22Rv1 (cell line): ENCODE measurements around the gene UNC5CL.

Source experiments
- H3K27ac ChIP-seq: fragments of 450-650 bp; 2 replicates; pipeline ENCODE4 v1.5.1; 2017
- CTCF ChIP-seq: fragments of 450-650 bp; IDR thresholded peaks from 2 replicates; pipeline ENCODE4 v1.5.1; 2017; ENCODE audit warnings: mild to moderate bottlenecking
- ZFX ChIP-seq: fragments of 450-650 bp; IDR thresholded peaks from 2 replicates; pipeline ENCODE4 v1.6.1; 2017; ENCODE audit warnings: antibody characterized with exemption, borderline replicate concordance

The UNC5CL gene

DNA sequence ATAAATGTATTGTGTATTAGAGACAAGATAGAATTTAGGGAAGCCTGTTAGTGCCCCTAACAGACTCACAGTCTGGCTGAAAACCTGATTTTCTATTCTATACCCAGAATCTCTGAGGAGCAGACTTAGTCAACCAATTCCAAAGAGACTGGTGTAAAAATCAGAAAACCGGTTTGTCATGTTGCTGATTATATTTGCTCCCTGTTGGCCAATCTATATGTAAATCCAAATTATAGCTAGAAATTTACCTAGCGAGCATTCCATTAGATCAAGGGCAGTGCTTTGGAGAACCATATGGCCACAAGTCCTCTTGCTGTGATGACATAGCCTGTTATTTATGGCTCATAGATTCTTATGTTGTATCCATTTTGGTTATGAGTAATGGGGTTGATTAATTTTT lies 38.5 kb upstream of the UNC5CL start:
- H3K27ac ChIP-seq, result no peak overlapping the region
- TF ChIP-seq CTCF (no peak), ZFX (no peak)

- TF ChIP-seq CTCF (no peak), ZFX (no peak)
- H3K27ac ChIP-seq, result peak overlapping the region; percentile 99
Measured at GRCh38 chr6:41075651-41076626, 36.9 kb upstream of the UNC5CL start.

DNA sequence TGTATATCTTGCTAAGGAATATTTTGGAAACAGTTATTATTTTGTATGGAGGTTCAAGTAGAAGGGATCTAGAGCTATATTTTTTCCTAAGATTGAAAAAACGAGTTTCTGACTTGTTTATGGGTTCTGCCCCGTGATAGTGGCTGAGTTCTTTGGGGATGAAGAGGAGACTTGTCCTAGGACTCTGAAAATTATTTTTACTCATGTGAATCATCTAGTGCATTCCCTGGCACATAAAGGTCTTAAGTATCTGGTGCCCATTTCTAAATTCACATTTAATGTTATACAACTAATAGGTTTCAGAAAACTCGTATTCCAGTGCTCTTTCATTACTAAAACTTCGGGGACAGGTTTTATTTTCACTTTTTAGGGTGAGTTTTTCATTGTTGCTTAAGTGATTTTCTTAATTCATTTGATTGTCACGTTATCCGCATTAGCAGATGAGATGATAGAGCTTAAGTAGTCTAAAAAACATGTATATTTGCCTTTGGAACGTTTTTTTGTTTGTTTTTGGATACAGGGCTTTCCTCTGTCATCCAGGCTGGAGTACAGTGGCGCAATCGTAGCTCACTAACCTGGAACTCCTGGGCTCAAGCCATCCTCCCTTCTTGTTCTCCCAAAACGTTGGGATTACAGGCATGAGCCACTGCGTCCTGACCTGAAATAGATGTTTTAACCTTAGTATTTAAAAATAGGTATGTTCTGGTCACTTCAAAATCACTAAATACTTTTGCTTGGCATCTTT lies 35.8 kb upstream of the UNC5CL start:
- peak overlapping the region; percentile 99 for H3K27ac ChIP-seq

DNA sequence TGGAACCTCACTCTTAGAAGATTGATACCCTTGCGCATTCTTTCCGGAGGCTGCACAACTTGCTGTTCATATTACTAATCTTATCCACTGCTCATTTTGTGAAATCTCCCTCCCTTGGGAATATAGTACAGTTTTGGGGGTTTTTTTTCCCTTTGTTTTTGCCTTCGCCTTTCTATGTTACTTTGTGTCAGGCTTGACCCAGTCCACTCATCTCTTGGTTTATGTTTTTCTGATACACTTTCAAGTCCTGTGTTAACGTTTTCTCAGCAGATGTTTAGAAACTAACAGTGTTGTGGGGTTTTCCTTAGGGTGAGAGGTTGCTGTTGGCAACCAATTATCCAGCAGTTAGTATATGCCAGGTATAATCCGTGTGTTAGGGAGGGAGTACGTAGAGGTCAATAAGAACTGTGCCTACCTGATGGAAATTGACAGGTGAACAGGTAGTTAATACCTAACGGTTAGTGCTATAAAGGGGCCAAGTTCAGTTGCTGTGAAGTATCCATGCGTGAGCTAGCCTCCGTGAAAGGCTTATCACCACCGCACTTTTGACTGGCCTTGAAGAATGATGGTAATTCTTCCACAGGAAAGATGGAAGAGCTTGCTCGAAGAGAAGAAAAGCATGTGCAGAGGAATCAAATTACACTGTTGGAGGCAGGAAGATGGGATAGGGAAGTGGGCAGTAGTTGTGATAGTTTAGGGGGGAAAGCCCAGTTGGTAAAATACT lies 35.1 kb upstream of the UNC5CL start:
- TF ChIP-seq CTCF (no peak), ZFX (no peak)
- peak overlapping the region; percentile 99 for H3K27ac ChIP-seq

More for the DNA sequence above, 35.8 kb upstream of the UNC5CL start:
- TF ChIP-seq ZFX (no peak), CTCF (no peak)

DNA sequence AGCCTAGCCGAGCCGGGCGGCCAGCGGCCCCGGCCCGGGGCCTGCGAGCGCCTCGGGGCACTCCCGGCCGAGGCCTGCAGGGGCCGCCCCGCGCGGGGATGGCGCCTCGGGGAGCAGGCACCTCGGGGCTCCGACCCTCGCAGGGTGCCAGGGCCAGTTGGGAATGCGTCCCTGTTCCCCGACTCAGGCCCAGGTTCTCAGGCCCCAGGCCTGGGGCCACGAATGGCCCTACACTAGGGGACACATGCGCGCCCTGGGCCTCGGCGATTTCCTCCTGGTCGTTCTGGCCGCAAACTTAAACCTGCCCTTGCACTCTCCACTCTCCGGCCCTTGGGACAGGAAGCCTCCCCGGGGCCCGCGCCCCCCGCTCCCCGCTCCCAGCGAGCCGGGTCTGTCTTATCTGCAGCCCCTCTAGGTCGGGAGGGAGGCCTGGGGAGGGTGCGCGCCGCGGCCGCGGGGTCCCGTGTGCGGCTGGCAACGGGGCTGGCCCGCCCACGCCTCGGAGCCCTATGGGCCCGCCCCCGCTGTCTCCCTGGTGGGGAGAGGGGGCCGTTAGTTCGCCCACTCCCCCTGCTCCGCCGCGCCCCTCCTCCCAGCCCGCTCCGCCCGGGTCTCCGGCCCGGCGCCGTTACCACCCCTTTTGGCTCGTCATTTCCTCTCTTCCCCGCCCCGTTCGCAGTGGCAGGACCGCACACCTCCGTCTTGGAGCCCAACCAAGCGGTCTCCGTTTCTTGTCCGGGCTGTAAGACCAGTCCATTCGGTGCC lies 34.4 kb upstream of the UNC5CL start:
- H3K27ac ChIP-seq, result peak overlapping the region; percentile 99
- TF ChIP-seq ZFX, result no peak
- TF ChIP-seq CTCF, result peak; percentile 42

- peak within 1 kb of the TSS; percentile 99 for H3K27ac ChIP-seq
- no peak for TF ChIP-seq ZFX
- TF ChIP-seq CTCF, result no peak
Measured at GRCh38 chr6:41072836-41073202, 33.8 kb upstream of the UNC5CL start, which contains the start of gene NFYA. Gene NFYA, plus strand, starts transcription at chr6:41072974. Its CDS starts 6,116 bp downstream, at chr6:41079090.
